Endothelial cell of umbilical vein (primary cell): Measurements from ENCODE around the gene PUS10. TPM values are rescaled to one million over a fixed set of nuclear protein-coding genes. Genes with fewer than 3 reads are reported as not detected.
A peak's percentile ranks its signal among the peaks of the same experiment; 100 is the strongest.
"Not testable (repeated sequence)": the region's sequence is repeated elsewhere in the genome, so short reads cannot be mapped to it uniquely, and the experiment has no call there.

Source experiments
- BruUV-seq: library from RNA; stranded (reverse); fragments of 400-500 nt; replicated peaks from 2 replicates; lab custom pipeline; 2021; lab: Mats Ljungman, UMichigan
- CTCF ChIA-PET: fragments of 300-600, 350-600 bp; sonication (Branson Sonifier 250); formaldehyde crosslinking; loops from one replicate; lab custom pipeline; 2021; ENCODE audit warnings: antibody characterized with exemption, inconsistent platforms; lab: Charles Lee
- POLR2A ChIA-PET: fragments of 300-600, 350-600 bp; sonication (Branson Sonifier 250); formaldehyde crosslinking; loops from one replicate; lab custom pipeline; 2021; ENCODE audit warnings: antibody characterized with exemption, inconsistent platforms; lab: Charles Lee
- DNase-seq: peaks from one replicate; pipeline ENCODE4 v3.0.0-alpha.2; 2011; ENCODE audit warnings: low read depth, low spot score
- FAIRE-seq: peaks from 2 replicates; lab custom pipeline; 2011; peaks lifted over from hg19 to GRCh38; lab: Jason Lieb, UNC
- H2AFZ ChIP-seq: 2 replicates; pipeline ENCODE4 v1.6.0; 2012; ENCODE audit warnings: low read depth, low read length, control low read depth, inconsistent platforms
- H3K27ac ChIP-seq: 2 replicates; pipeline ENCODE4 v1.5.1; 2011; ENCODE audit warnings: low read depth, mild to moderate bottlenecking, control low read depth, low read length, moderate library complexity; ENCODE audit not compliant: insufficient read depth
- H3K27me3 ChIP-seq, 2 experiments: 2 replicates each; pipeline versions ENCODE4 v1.6.0 to v1.6.1; 2011; ENCODE audit warnings: low read length in 2 of 2, mixed read lengths in 1 of 2; ENCODE audit not compliant: control insufficient read depth in 2 of 2, insufficient read depth in 2 of 2
- H3K36me3 ChIP-seq, 2 experiments: 2 replicates in 1 of 2; 3 replicates in 1 of 2; pipeline ENCODE4 v1.5.1; 2011; ENCODE audit warnings: low read length in 2 of 2, mild to moderate bottlenecking in 1 of 2, moderate library complexity in 1 of 2; ENCODE audit not compliant: control insufficient read depth in 2 of 2, insufficient read depth in 2 of 2; ENCODE audit errors: extremely low read depth in 1 of 2
- H3K4me1 ChIP-seq: 3 replicates; pipeline ENCODE4 v1.5.1; 2011; ENCODE audit warnings: mild to moderate bottlenecking, low read length; ENCODE audit not compliant: control insufficient read depth, insufficient read depth; ENCODE audit errors: extremely low read depth
- H3K4me2 ChIP-seq: 2 replicates; pipeline ENCODE4 v1.6.1; 2011; ENCODE audit warnings: low read length, control low read depth, mixed read lengths; ENCODE audit not compliant: insufficient read depth
- H3K4me3 ChIP-seq, 3 experiments: fragments of 200-600 bp in 1 of 3; sonication (generic), shearing (Covaris generic) in 1 of 3; replicated peaks in 1 of 3; 2 replicates each; pipeline ENCODE4 v1.5.1; 2011 to 2016; ENCODE audit warnings: control low read depth in 3 of 3, low read length in 3 of 3, mild to moderate bottlenecking in 2 of 3, inconsistent platforms in 1 of 3, low read depth in 1 of 3, moderate library complexity in 1 of 3; ENCODE audit not compliant: insufficient read depth in 1 of 3
- H3K79me2 ChIP-seq: 2 replicates; pipeline ENCODE4 v1.6.0; 2012; ENCODE audit warnings: low read length, inconsistent platforms; ENCODE audit not compliant: control insufficient read depth, insufficient read depth
- H3K9ac ChIP-seq: replicated peaks from 2 replicates; pipeline ENCODE3; 2011; ENCODE audit warnings: low read length, control low read depth; ENCODE audit not compliant: insufficient read depth; ENCODE audit errors: extremely low read depth
- H3K9me1 ChIP-seq: replicated peaks from 3 replicates; pipeline ENCODE4 v1.6.0; 2011; ENCODE audit warnings: mild to moderate bottlenecking, low read length; ENCODE audit not compliant: control insufficient read depth, insufficient read depth; ENCODE audit errors: extremely low read depth
- H3K9me3 ChIP-seq: replicated peaks from 2 replicates; pipeline ENCODE4 v1.5.1; 2012; ENCODE audit warnings: low read length, inconsistent platforms; ENCODE audit not compliant: control insufficient read depth, insufficient read depth
- H4K20me1 ChIP-seq: replicated peaks from 2 replicates; pipeline ENCODE3; 2011; ENCODE audit warnings: mild to moderate bottlenecking, low read length; ENCODE audit not compliant: control insufficient read depth, insufficient read depth; ENCODE audit errors: extremely low read depth
- EZH2 ChIP-seq: IDR thresholded peaks from 2 replicates; pipeline ENCODE4 v1.6.1; 2012; ENCODE audit warnings: borderline replicate concordance, low read depth, mild to moderate bottlenecking, moderate library complexity, low read length, inconsistent platforms; ENCODE audit not compliant: severe bottlenecking
- FOS ChIP-seq: IDR thresholded peaks from 2 replicates; pipeline ENCODE4 v1.6.1; 2011; ENCODE audit warnings: mild to moderate bottlenecking, low read length, moderate library complexity, borderline replicate concordance; ENCODE audit not compliant: insufficient read depth
- GATA2 ChIP-seq: IDR thresholded peaks from 2 replicates; pipeline ENCODE4 v1.7.0; 2011; ENCODE audit warnings: low read depth, mild to moderate bottlenecking, moderate library complexity, mixed read lengths, low read length; ENCODE audit not compliant: insufficient read length, insufficient read depth
- JUN ChIP-seq: IDR thresholded peaks from 2 replicates; pipeline ENCODE4 v1.6.1; 2011; ENCODE audit warnings: borderline replicate concordance, low read depth; ENCODE audit not compliant: insufficient read length, insufficient read depth
- MYC ChIP-seq: IDR thresholded peaks from one replicate; pipeline ENCODE4 v1.6.1; 2011; ENCODE audit warnings: mild to moderate bottlenecking, low read depth, low read length
- POLR2A ChIP-seq: IDR thresholded peaks from 2 replicates; pipeline ENCODE4 v1.6.1; 2012; ENCODE audit warnings: low read depth, mild to moderate bottlenecking, control low read depth, low read length
- POLR2AphosphoS5 ChIP-seq: IDR thresholded peaks from 2 replicates; pipeline ENCODE4 v1.6.1; 2012; ENCODE audit warnings: low read depth, mild to moderate bottlenecking, control low read depth, low read length, moderate library complexity; ENCODE audit not compliant: insufficient read depth
- dilution Hi-C: fragments of 300-500 bp; cut with MboI; formaldehyde crosslinking; loops from one replicate; pipeline ENCODE4 v1.15.0; 2019; ENCODE audit warnings: low sequenced_read_pairs; ENCODE audit not compliant: extremely low pct_ligation_motif_present
- intact Hi-C: fragments of 100-400 bp; cut with micrococcal nuclease; formaldehyde crosslinking; loops from one replicate; pipeline ENCODE4 v1.10.0; 2022
- polyA plus RNA-seq, 4 experiments: library from polyadenylated mRNA; depleted of rRNA in 3 of 4; stranded (reverse) in 3 of 4; unstranded in 1 of 4; fragments of >200 nt; gene quantifications; 2 replicates each; pipeline versions ENCODE4 v1.2.1 to v1.2.3, GENCODE V29; 2011 to 2012; ENCODE audit warnings: missing spikeins in 1 of 4
- total RNA-seq: library from RNA; stranded (reverse); gene quantifications from 2 replicates; pipeline ENCODE4 v1.2.3, GENCODE V29; 2021
- TF ChIP-seq, protein P1 (sequence below): IDR thresholded peaks from 2 replicates; pipeline ENCODE4 v1.6.1; 2011; ENCODE audit not compliant: insufficient read depth, insufficient read length
- TF ChIP-seq, protein P2 (sequence below), 2 donors: IDR thresholded peaks; 1 replicate in 1 of 2; 2 replicates in 1 of 2; pipeline ENCODE4 v1.5.1; 2011; ENCODE audit warnings: low read length in 2 of 2, mild to moderate bottlenecking in 2 of 2, moderate library complexity in 2 of 2, control low read depth in 1 of 2, inconsistent platforms in 1 of 2, low read depth in 1 of 2; ENCODE audit not compliant: insufficient read depth in 1 of 2; ENCODE audit errors: extremely low read depth in 1 of 2

Gene PUS10
- total and polyA plus RNA-seq, 2 donors (not counting 3 experiments of a cell fraction or from before 2014, with no cell fraction given) = 3.7 to 10.3 TPM

DNA sequence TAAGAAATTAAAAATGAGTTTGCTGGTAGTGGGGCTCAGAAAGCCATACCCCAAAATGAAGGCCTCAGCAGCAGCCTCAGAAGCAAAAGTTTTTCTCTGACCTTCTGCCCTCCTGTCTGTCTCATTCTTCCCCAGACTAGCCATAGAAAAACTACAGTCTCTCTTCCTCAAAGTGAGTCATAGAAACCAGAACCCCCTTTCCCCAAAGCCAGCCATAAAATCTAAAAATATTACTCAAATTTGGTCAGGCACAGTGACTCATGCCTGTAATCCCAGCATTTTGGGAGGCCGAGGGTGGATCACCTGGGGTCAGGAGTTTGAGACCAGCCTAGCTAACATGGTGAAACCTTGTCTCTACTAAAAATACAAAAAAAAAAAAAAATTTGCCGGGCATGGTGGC lies 5.8 kb downstream of the PUS10 start:
- CTCF ChIA-PET = interaction anchor here (2.3 kb wide), 1 partner anchor 13 kb away, joined by 7 read pairs; no protein-coding TSS in a partner anchor
- POLR2A ChIA-PET, H4K20me1 ChIP-seq, H3K9me3 ChIP-seq, H3K27me3 ChIP-seq, H3K79me2 ChIP-seq, H2AFZ ChIP-seq, H3K4me2 ChIP-seq, dilution Hi-C loops, FAIRE-seq, H3K9me1 ChIP-seq, H3K4me3 ChIP-seq, BruUV-seq, intact Hi-C loops, H3K36me3 ChIP-seq: not testable (repeated sequence)
- peak overlapping the region; percentile 6 for H3K27ac ChIP-seq
- H3K4me1 ChIP-seq = peaks cover 15% of the 10 kb centered on the region
- DNase-seq = peak; percentile 52
- TF ChIP-seq JUN (peak; percentile 12), FOS (peak; percentile 60)
- H3K9ac ChIP-seq = peak overlapping the region; percentile 7

DNA sequence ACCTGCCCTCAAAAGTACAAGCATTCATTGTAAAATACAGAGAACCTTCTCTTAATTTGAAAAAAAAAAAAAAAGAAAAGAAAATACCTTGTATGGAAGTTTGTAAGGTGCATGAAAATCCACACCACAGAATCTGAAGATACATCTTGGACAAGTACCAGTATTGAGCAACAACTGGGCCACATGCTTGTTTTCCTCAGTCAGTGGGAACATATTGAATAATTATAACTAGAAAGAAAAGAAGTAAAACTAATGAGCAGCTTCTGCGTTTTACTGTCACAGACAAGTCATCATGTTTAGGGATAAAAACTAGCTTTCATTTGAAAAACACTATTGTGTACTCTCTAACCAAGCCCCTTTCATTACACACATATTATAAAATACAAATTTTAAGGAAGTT lies 6.4 kb downstream of the PUS10 start:
- H3K27me3 ChIP-seq = no peaks in the 10 kb centered on the region
- FAIRE-seq (no peak), DNase-seq (no peak)
- no peak overlapping the region for H3K9ac ChIP-seq
- H3K36me3 ChIP-seq = no peaks in the 10 kb centered on the region
- no peak overlapping the region for H3K27ac ChIP-seq
- no peak for TF ChIP-seq EZH2
- TF ChIP-seq MYC = no peak
- no peak for TF ChIP-seq FOS
- TF ChIP-seq, protein P1, sequence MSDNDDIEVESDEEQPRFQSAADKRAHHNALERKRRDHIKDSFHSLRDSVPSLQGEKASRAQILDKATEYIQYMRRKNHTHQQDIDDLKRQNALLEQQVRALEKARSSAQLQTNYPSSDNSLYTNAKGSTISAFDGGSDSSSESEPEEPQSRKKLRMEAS = no peak
- TF ChIP-seq, protein P2, sequence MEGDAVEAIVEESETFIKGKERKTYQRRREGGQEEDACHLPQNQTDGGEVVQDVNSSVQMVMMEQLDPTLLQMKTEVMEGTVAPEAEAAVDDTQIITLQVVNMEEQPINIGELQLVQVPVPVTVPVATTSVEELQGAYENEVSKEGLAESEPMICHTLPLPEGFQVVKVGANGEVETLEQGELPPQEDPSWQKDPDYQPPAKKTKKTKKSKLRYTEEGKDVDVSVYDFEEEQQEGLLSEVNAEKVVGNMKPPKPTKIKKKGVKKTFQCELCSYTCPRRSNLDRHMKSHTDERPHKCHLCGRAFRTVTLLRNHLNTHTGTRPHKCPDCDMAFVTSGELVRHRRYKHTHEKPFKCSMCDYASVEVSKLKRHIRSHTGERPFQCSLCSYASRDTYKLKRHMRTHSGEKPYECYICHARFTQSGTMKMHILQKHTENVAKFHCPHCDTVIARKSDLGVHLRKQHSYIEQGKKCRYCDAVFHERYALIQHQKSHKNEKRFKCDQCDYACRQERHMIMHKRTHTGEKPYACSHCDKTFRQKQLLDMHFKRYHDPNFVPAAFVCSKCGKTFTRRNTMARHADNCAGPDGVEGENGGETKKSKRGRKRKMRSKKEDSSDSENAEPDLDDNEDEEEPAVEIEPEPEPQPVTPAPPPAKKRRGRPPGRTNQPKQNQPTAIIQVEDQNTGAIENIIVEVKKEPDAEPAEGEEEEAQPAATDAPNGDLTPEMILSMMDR (IDR thresholded peaks at IDR 0.05; ENCODE audit: extremely low read depth in 1 of 2, insufficient read depth in 1 of 2, low read depth in 1 of 2, low read length in 2 of 2) = no peak
- TF ChIP-seq GATA2 = no peak
- TF ChIP-seq POLR2AphosphoS5 = no peak
- TF ChIP-seq POLR2A = no peak
- no peak for TF ChIP-seq JUN
- intact Hi-C loops (no loop called here), dilution Hi-C loops (no loop called here)
- H4K20me1 ChIP-seq = no peaks in the 10 kb centered on the region
- H3K79me2 ChIP-seq = peaks cover 5% of the 10 kb centered on the region
- no peaks in the 10 kb centered on the region for H3K9me1 ChIP-seq
- no peak overlapping the region for H3K4me3 ChIP-seq
- H3K9me3 ChIP-seq = no peaks in the 10 kb centered on the region
- no peak overlapping the region for H3K4me2 ChIP-seq
- no peak overlapping the region for H2AFZ ChIP-seq
- POLR2A ChIA-PET = no interaction called here
- CTCF ChIA-PET = interaction anchor here (2.3 kb wide), 1 partner anchor 12 kb away, joined by 7 read pairs; no protein-coding TSS in a partner anchor
- BruUV-seq = no TSS peak
- H3K4me1 ChIP-seq = peaks cover 15% of the 10 kb centered on the region
